ENCODE data around the gene AVEN.
"Not testable (repeated sequence)": the region's sequence is repeated elsewhere in the genome, so short reads cannot be mapped to it uniquely, and the experiment has no call there.

The AVEN gene

GRCh38 chr15:34019369-34019990 is 19.5 kb downstream of the AVEN start:
- no peak for TF ChIP-seq CTCF (IDR thresholded peaks at IDR 0.05; ENCODE audit: low read depth, low read length)
- DNase-seq: no peak

GRCh38 chr15:34018738-34019137 is 20.3 kb downstream of the AVEN start:
- H3K27ac ChIP-seq; DNase-seq; H3K36me3 ChIP-seq; H3K27me3 ChIP-seq (ENCODE audit: insufficient read depth, low read depth, severe bottlenecking); H3K9me3 ChIP-seq (ENCODE audit: severe bottlenecking); H3K4me3 ChIP-seq (ENCODE audit: low read depth, low read length): not testable (repeated sequence)

More at GRCh38 chr15:34019369-34019990, 19.5 kb downstream of the AVEN start:
- H3K9me3 ChIP-seq (ENCODE audit: severe bottlenecking): no peaks in the 10 kb centered on the region
- H3K27me3 ChIP-seq (ENCODE audit: insufficient read depth, low read depth, severe bottlenecking): no peaks in the 10 kb centered on the region
- no peak overlapping the region for H3K27ac ChIP-seq
- H3K36me3 ChIP-seq: no peaks in the 10 kb centered on the region
- H3K4me3 ChIP-seq (ENCODE audit: low read depth, low read length): no peak overlapping the region

GRCh38 chr15:34018021-34018645 is 20.9 kb downstream of the AVEN start:
- DNase-seq: no peak
- Histone ChIP-seq H3K9me3 (ENCODE audit: severe bottlenecking) (no peaks in the 10 kb centered on the region), H3K36me3 (no peaks in the 10 kb centered on the region), H3K27ac (no peak overlapping the region), H3K27me3 (ENCODE audit: insufficient read depth, low read depth, severe bottlenecking) (no peaks in the 10 kb centered on the region), H3K4me3 (ENCODE audit: low read depth, low read length) (no peak overlapping the region)
- TF ChIP-seq CTCF (IDR thresholded peaks at IDR 0.05; ENCODE audit: low read depth, low read length): no peak

GRCh38 chr15:34014556-34014955 is 24.4 kb downstream of the AVEN start:
- TF ChIP-seq CTCF (IDR thresholded peaks at IDR 0.05; ENCODE audit: low read depth, low read length): no peak
- no peak for DNase-seq

GRCh38 chr15:34013746-34014145 is 25.3 kb downstream of the AVEN start:
- no peak for TF ChIP-seq CTCF (IDR thresholded peaks at IDR 0.05; ENCODE audit: low read depth, low read length)
- DNase-seq: no peak
- Histone ChIP-seq H3K27me3 (ENCODE audit: insufficient read depth, low read depth, severe bottlenecking) (no peaks in the 10 kb centered on the region), H3K4me3 (ENCODE audit: low read depth, low read length) (no peak overlapping the region), H3K36me3 (no peaks in the 10 kb centered on the region), H3K27ac (no peak overlapping the region), H3K9me3 (ENCODE audit: severe bottlenecking) (no peaks in the 10 kb centered on the region)

More at GRCh38 chr15:34014556-34014955, 24.4 kb downstream of the AVEN start:
- Histone ChIP-seq H3K36me3 (no peaks in the 10 kb centered on the region), H3K9me3 (ENCODE audit: severe bottlenecking) (no peaks in the 10 kb centered on the region), H3K27me3 (ENCODE audit: insufficient read depth, low read depth, severe bottlenecking) (no peaks in the 10 kb centered on the region), H3K27ac (no peak overlapping the region), H3K4me3 (ENCODE audit: low read depth, low read length) (no peak overlapping the region)

- Histone ChIP-seq H3K27ac (no peak overlapping the region), H3K27me3 (ENCODE audit: insufficient read depth, low read depth, severe bottlenecking) (no peaks in the 10 kb centered on the region), H3K9me3 (ENCODE audit: severe bottlenecking) (no peaks in the 10 kb centered on the region), H3K4me3 (ENCODE audit: low read depth, low read length) (no peak overlapping the region), H3K36me3 (no peaks in the 10 kb centered on the region)
- no peak for DNase-seq
- no peak for TF ChIP-seq CTCF (IDR thresholded peaks at IDR 0.05; ENCODE audit: low read depth, low read length)
Measured at GRCh38 chr15:34012461-34013028, 26.5 kb downstream of the AVEN start.

Measured in WERI-Rb-1 (cell line).